Thoracic aorta (tissue), 2 donors: ENCODE data around the gene CDK6. TPM values are rescaled to one million over a fixed set of nuclear protein-coding genes. Genes with fewer than 3 reads are reported as not detected.

Source experiments
- ATAC-seq: fragments of 150-250 bp; one replicate; pipeline ENCODE4 v1.8.0; 2017; ENCODE audit warnings: low read depth; ENCODE audit not compliant: insufficient number of reproducible peaks, low FRiP score
- DNase-seq: peaks from one replicate; pipeline ENCODE4 v3.0.0-alpha.2; 2020; ENCODE audit warnings: low spot score
- H3K27ac ChIP-seq, 2 donors: fragments of 200-600 bp; sonication (generic); 1 replicate in 1 of 2; 2 replicates in 1 of 2; pipeline ENCODE4 v1.5.1; 2016; ENCODE audit warnings: mild to moderate bottlenecking in 2 of 2, moderate library complexity in 2 of 2
- H3K27me3 ChIP-seq: fragments of 200-600 bp; sonication (generic); replicated peaks from 2 replicates; pipeline ENCODE4 v1.6.0; 2016; ENCODE audit warnings: mild to moderate bottlenecking; ENCODE audit not compliant: insufficient read depth
- H3K36me3 ChIP-seq: fragments of 200-600 bp; sonication (generic); one replicate; pipeline ENCODE4 v1.5.1; 2016
- H3K4me1 ChIP-seq, 2 donors: fragments of 200-600 bp; sonication (generic); 1 replicate in 1 of 2; 2 replicates in 1 of 2; pipeline versions ENCODE4 v1.5.1 to v1.6.0; 2016; ENCODE audit warnings: low read depth in 2 of 2, mild to moderate bottlenecking in 1 of 2; ENCODE audit not compliant: control insufficient read depth in 1 of 2
- H3K4me3 ChIP-seq: fragments of 200-600 bp; sonication (generic); 2 replicates; pipeline ENCODE4 v1.5.1; 2016; ENCODE audit warnings: mild to moderate bottlenecking
- H3K9me3 ChIP-seq: fragments of 200-600 bp; sonication (generic); 2 replicates; pipeline ENCODE4 v1.5.1; 2016
- CTCF ChIP-seq: fragments of 200-600 bp; sonication (generic); IDR thresholded peaks from one replicate; pipeline ENCODE4 v1.5.1; 2019; ENCODE audit warnings: antibody characterized with exemption
- total RNA-seq, 2 donors: library from RNA; depleted of rRNA; stranded (reverse); fragments of >200 nt; gene quantifications; one replicate each; pipeline versions ENCODE4 v1.1.0 to v1.2.3, GENCODE V29; 2016

The CDK6 gene
- total RNA-seq, 2 donors from 2014 or later = 25.5 to 31.8 TPM

GRCh38 chr7:92802406-92802805, 34.0 kb downstream of the CDK6 start:
- no peaks in the 10 kb centered on the region for H3K27me3 ChIP-seq
- H3K36me3 ChIP-seq = no peaks in the 10 kb centered on the region
- H3K4me1 ChIP-seq = peaks cover 9 to 21% of the 10 kb centered on the region in 2 donors
- no peaks in the 10 kb centered on the region for H3K9me3 ChIP-seq
- H3K27ac ChIP-seq = no peak overlapping the region
- no peak for DNase-seq
- no peak overlapping the region for H3K4me3 ChIP-seq
- no peak for TF ChIP-seq CTCF
- no peak for ATAC-seq

GRCh38 chr7:92799446-92800211, 36.7 kb downstream of the CDK6 start:
- Histone ChIP-seq H3K27me3 (no peaks in the 10 kb centered on the region), H3K9me3 (no peaks in the 10 kb centered on the region), H3K27ac (no peak overlapping the region), H3K36me3 (no peaks in the 10 kb centered on the region), H3K4me3 (no peak overlapping the region), H3K4me1 (peaks cover 15 to 34% of the 10 kb centered on the region in 2 donors)
- no peak for DNase-seq
- no peak for TF ChIP-seq CTCF
- ATAC-seq = no peak

- H3K9me3 ChIP-seq = no peaks in the 10 kb centered on the region
- ATAC-seq (no peak), DNase-seq (no peak)
- no peak overlapping the region for H3K4me3 ChIP-seq
- H3K36me3 ChIP-seq = no peaks in the 10 kb centered on the region
- no peak for TF ChIP-seq CTCF
- H3K4me1 ChIP-seq = peaks cover 20 to 34% of the 10 kb centered on the region in 2 donors
- no peak overlapping the region for H3K27ac ChIP-seq
- no peaks in the 10 kb centered on the region for H3K27me3 ChIP-seq
These were observed 37.7 kb downstream of the CDK6 start for GRCh38 chr7:92798517-92799249.

- ATAC-seq (no peak), DNase-seq (no peak)
- no peak overlapping the region for H3K4me3 ChIP-seq
- H3K36me3 ChIP-seq = no peaks in the 10 kb centered on the region
- H3K4me1 ChIP-seq = peaks cover 20 to 34% of the 10 kb centered on the region in 2 donors
- TF ChIP-seq CTCF = no peak
- H3K9me3 ChIP-seq = no peaks in the 10 kb centered on the region
- H3K27me3 ChIP-seq = no peaks in the 10 kb centered on the region
- no peak overlapping the region for H3K27ac ChIP-seq
These were observed 38.7 kb downstream of the CDK6 start for GRCh38 chr7:92797693-92798092.

- ATAC-seq = no peak
- no peaks in the 10 kb centered on the region for H3K9me3 ChIP-seq
- no peak overlapping the region for H3K4me3 ChIP-seq
- DNase-seq = no peak
- H3K27me3 ChIP-seq = no peaks in the 10 kb centered on the region
- H3K4me1 ChIP-seq = peaks cover 20 to 34% of the 10 kb centered on the region in 2 donors
- H3K27ac ChIP-seq = no peak overlapping the region
- no peaks in the 10 kb centered on the region for H3K36me3 ChIP-seq
- no peak for TF ChIP-seq CTCF
These were observed 39.1 kb downstream of the CDK6 start for GRCh38 chr7:92797284-92797683.
